GM23338 (cell line): ENCODE results near the gene FTHL17. TPM values are rescaled to one million over a fixed set of nuclear protein-coding genes. Genes with fewer than 3 reads are reported as not detected.

ENCODE experiments used
- ATAC-seq: fragments of 200-7000 bp; cut with Tn5 transposase; 3 replicates; pipeline ENCODE4 v1.9.1; 2020
- DNase-seq: peaks from one replicate; pipeline ENCODE4 v3.0.0-alpha.2; 2015; ENCODE audit warnings: low spot score
- H2AFZ ChIP-seq: fragments of 200-600 bp; sonication (generic); 2 replicates; pipeline ENCODE4 v1.8.0; 2016; ENCODE audit warnings: antibody characterized with exemption, mild to moderate bottlenecking, moderate library complexity
- H3F3A ChIP-seq: fragments of 200-600 bp; sonication (generic); replicated peaks from 2 replicates; pipeline ENCODE4 v1.8.0; 2017; ENCODE audit warnings: antibody characterized with exemption, mixed run types, low read depth
- H3K27ac ChIP-seq: fragments of 200-600 bp; sonication (generic); 2 replicates; pipeline ENCODE4 v1.6.1; 2016; ENCODE audit warnings: low read depth
- H3K27me3 ChIP-seq: fragments of 200-600 bp; sonication (generic); 2 replicates; pipeline ENCODE4 v1.8.0; 2016; ENCODE audit warnings: mild to moderate bottlenecking, mixed run types, moderate library complexity; ENCODE audit not compliant: insufficient read depth
- H3K36me3 ChIP-seq: fragments of 200-600 bp; sonication (generic); 2 replicates; pipeline ENCODE4 v1.8.0; 2016; ENCODE audit warnings: mild to moderate bottlenecking; ENCODE audit not compliant: insufficient read depth
- H3K4me1 ChIP-seq: fragments of 200-600 bp; sonication (generic); 2 replicates; pipeline ENCODE4 v1.8.0; 2016; ENCODE audit warnings: mild to moderate bottlenecking, moderate library complexity; ENCODE audit not compliant: insufficient read depth
- H3K4me2 ChIP-seq: fragments of 200-600 bp; sonication (generic); 2 replicates; pipeline ENCODE4 v1.7.1; 2017; ENCODE audit warnings: mixed run types
- H3K4me3 ChIP-seq: fragments of 200-600 bp; sonication (generic); 2 replicates; pipeline ENCODE4 v1.6.1; 2016; ENCODE audit warnings: mixed run types
- H3K79me2 ChIP-seq: fragments of 200-600 bp; sonication (generic); replicated peaks from 2 replicates; pipeline ENCODE4 v1.8.0; 2017; ENCODE audit warnings: mild to moderate bottlenecking; ENCODE audit not compliant: insufficient read depth
- H3K9me2 ChIP-seq: fragments of 200-600 bp; sonication (generic); 2 replicates; pipeline ENCODE4 v1.8.0; 2017; ENCODE audit not compliant: insufficient read depth
- H4K20me1 ChIP-seq: fragments of 200-600 bp; sonication (generic); replicated peaks from 2 replicates; pipeline ENCODE4 v1.8.0; 2017; ENCODE audit warnings: mild to moderate bottlenecking; ENCODE audit not compliant: insufficient read depth
- H3K27ac Mint-ChIP-seq: 2 replicates; pipeline ENCODE4 v1.8.0; 2020; ENCODE audit warnings: inconsistent platforms, mild to moderate bottlenecking, moderate library complexity, mixed read lengths
- H3K27me3 Mint-ChIP-seq: 3 replicates; pipeline ENCODE4 v1.8.0; 2022; ENCODE audit warnings: low read depth, mild to moderate bottlenecking, moderate library complexity, mixed read lengths, inconsistent platforms; ENCODE audit not compliant: insufficient read depth, poor library complexity
- H3K36me3 Mint-ChIP-seq: 3 replicates; pipeline ENCODE4 v1.8.0; 2021; ENCODE audit warnings: low read depth, mild to moderate bottlenecking, inconsistent platforms, moderate library complexity, mixed read lengths
- H3K4me1 Mint-ChIP-seq: 3 replicates; pipeline ENCODE4 v1.8.0; 2020; ENCODE audit warnings: mild to moderate bottlenecking, inconsistent platforms, mixed read lengths
- H3K4me3 Mint-ChIP-seq: 3 replicates; pipeline ENCODE4 v1.8.0; 2021; ENCODE audit warnings: moderate library complexity, mild to moderate bottlenecking, inconsistent platforms, mixed read lengths
- H3K9me3 Mint-ChIP-seq: 3 replicates; pipeline ENCODE4 v1.8.0; 2020; ENCODE audit warnings: moderate library complexity, mild to moderate bottlenecking, inconsistent platforms, mixed read lengths
- EZH2phosphoT487 ChIP-seq: fragments of 200-600 bp; sonication (generic); IDR thresholded peaks from one replicate; pipeline ENCODE4 v1.8.1; 2018; ENCODE audit warnings: antibody characterized with exemption; ENCODE audit not compliant: unreplicated experiment
- JUNB ChIP-seq: IDR thresholded peaks from one replicate; pipeline ENCODE4 v1.6.1; 2016; ENCODE audit warnings: antibody characterized with exemption; ENCODE audit not compliant: unreplicated experiment
- NANOG ChIP-seq: IDR thresholded peaks from 2 replicates; pipeline ENCODE4 v1.6.1; 2016; ENCODE audit warnings: antibody characterized with exemption, borderline replicate concordance
- POLR2AphosphoS5 ChIP-seq: IDR thresholded peaks from 2 replicates; pipeline ENCODE4 v1.6.1; 2016; ENCODE audit warnings: antibody characterized with exemption, low read depth
- ZNF114 ChIP-seq: fragments of 250-450 bp; sonication (Bioruptor Pico); IDR thresholded peaks from 2 replicates; pipeline ENCODE4 v1.5.0; 2020; ENCODE audit warnings: mild to moderate bottlenecking, moderate library complexity
- ZNF331 ChIP-seq: fragments of 250-450 bp; sonication (Bioruptor Pico); IDR thresholded peaks from 2 replicates; pipeline ENCODE4 v1.5.0; 2020; ENCODE audit warnings: low read depth, mild to moderate bottlenecking, moderate library complexity
- ZNF462 ChIP-seq: fragments of 250-450 bp; sonication (Bioruptor Pico); IDR thresholded peaks from 2 replicates; pipeline ENCODE4 v1.5.0; 2020; ENCODE audit warnings: mild to moderate bottlenecking, moderate library complexity
- polyA plus RNA-seq: library from polyadenylated mRNA; unstranded; fragments of >200 nt; fragmentation: Nextera tagmentation; extraction: Ambion mirVana; gene quantifications from 2 replicates; pipeline ENCODE4 v1.2.1, GENCODE V29; 2016
- total RNA-seq: library from RNA; depleted of rRNA; stranded (reverse); fragments of >200 nt; shearing (Covaris generic); gene quantifications from 2 replicates; pipeline ENCODE4 v1.2.3, GENCODE V29; 2014

Gene FTHL17
- total and polyA plus RNA-seq, 2 experiments from 2014 or later = not detected

DNA sequence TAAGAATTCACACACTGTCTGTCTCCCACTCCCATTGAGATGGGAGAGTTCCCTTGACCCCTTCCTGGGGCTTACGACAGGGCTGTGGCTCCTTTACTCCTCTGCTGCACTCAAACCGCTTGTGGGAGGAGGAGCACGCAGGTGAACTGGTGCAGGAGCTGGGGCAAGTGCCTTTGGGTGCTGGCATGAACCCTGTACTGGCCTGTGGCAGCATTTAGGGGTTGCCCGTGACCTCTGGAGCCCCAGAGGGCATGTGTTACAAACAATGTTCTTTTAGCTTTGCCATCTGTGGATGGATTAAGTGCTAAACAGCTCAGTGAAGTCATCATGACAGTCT lies 21.8 kb upstream of the FTHL17 start:
- DNase-seq = no peak
- Mint-ChIP-seq H3K27ac (no peak overlapping the region), H3K27me3 (no peaks in the 10 kb centered on the region), H3K9me3 (no peaks in the 10 kb centered on the region; the same call in 2 of the 3 replicates), H3K4me3 (no peak overlapping the region), H3K36me3 (no peaks in the 10 kb centered on the region), H3K4me1 (no peaks in the 10 kb centered on the region)
- no peaks in the 10 kb centered on the region for H3K79me2 ChIP-seq
- H3K36me3 ChIP-seq = no peaks in the 10 kb centered on the region
- H3K4me2 ChIP-seq = no peak overlapping the region
- H3K9me2 ChIP-seq = no peaks in the 10 kb centered on the region
- H4K20me1 ChIP-seq = no peaks in the 10 kb centered on the region
- H3K4me3 ChIP-seq = no peak overlapping the region
- no peak for ATAC-seq
- H3K4me1 ChIP-seq = no peaks in the 10 kb centered on the region
- H3F3A ChIP-seq = no peaks in the 10 kb centered on the region
- H3K27me3 ChIP-seq = no peaks in the 10 kb centered on the region
- H3K27ac ChIP-seq = no peak overlapping the region
- no peak overlapping the region for H2AFZ ChIP-seq
- TF ChIP-seq ZNF462 (no peak), POLR2AphosphoS5 (no peak), JUNB (no peak), EZH2phosphoT487 (no peak), ZNF114 (CRISPR knock-in tag) (no peak)

GRCh38 chrX:31092970-31093638 lies 21.3 kb upstream of the FTHL17 start:
- H3K79me2 ChIP-seq = no peaks in the 10 kb centered on the region

More at GRCh38 chrX:31092970-31093638, 21.3 kb upstream of the FTHL17 start:
- Histone ChIP-seq H3K27ac (no peak overlapping the region), H3K9me2 (no peaks in the 10 kb centered on the region), H3K27me3 (no peaks in the 10 kb centered on the region), H3K4me2 (no peak overlapping the region), H3K4me3 (no peak overlapping the region), H2AFZ (no peak overlapping the region), H3K4me1 (no peaks in the 10 kb centered on the region), H4K20me1 (no peaks in the 10 kb centered on the region), H3F3A (no peaks in the 10 kb centered on the region), H3K36me3 (no peaks in the 10 kb centered on the region)
- H3K27ac Mint-ChIP-seq = peak overlapping the region; percentile 60; the same call in 1 of the 2 replicates
- ATAC-seq (no peak), DNase-seq (no peak)
- TF ChIP-seq NANOG (no peak), ZNF331 (CRISPR knock-in tag) (no peak)
- no peaks in the 10 kb centered on the region for H3K36me3 Mint-ChIP-seq
- H3K9me3 Mint-ChIP-seq = no peaks in the 10 kb centered on the region; the same call in 2 of the 3 replicates
- no peaks in the 10 kb centered on the region for H3K27me3 Mint-ChIP-seq
- H3K4me1 Mint-ChIP-seq = no peaks in the 10 kb centered on the region
- no peak overlapping the region for H3K4me3 Mint-ChIP-seq
